CD14-positive monocyte (primary cell): ENCODE results near the gene PPP6R3. TPM values are rescaled to one million over a fixed set of nuclear protein-coding genes. Genes with fewer than 3 reads are reported as not detected.
A peak's percentile ranks its signal among the peaks of the same experiment; 100 is the strongest.

ENCODE experiments used
- DNase-seq, 3 donors: peaks; one replicate each; pipeline ENCODE4 v3.0.0-alpha.2; 2011 to 2022
- H2AFZ ChIP-seq: 2 replicates; pipeline ENCODE4 v1.6.0; 2012; ENCODE audit warnings: mild to moderate bottlenecking, low read depth, low read length, inconsistent platforms; ENCODE audit not compliant: insufficient read depth, poor library complexity, severe bottlenecking
- H3K27ac ChIP-seq, 2 donors: 1 replicate in 1 of 2; 2 replicates in 1 of 2; pipeline ENCODE4 v1.5.1; 2012 to 2013; ENCODE audit warnings: low read length in 2 of 2, control low read depth in 1 of 2, inconsistent platforms in 1 of 2, low read depth in 1 of 2, mild to moderate bottlenecking in 1 of 2
- H3K27me3 ChIP-seq, 2 donors: one replicate each; pipeline versions ENCODE4 v1.6.0 to v1.6.1; 2011 to 2013; ENCODE audit warnings: low read length in 2 of 2; ENCODE audit not compliant: control insufficient read depth in 2 of 2, insufficient read depth in 2 of 2
- H3K36me3 ChIP-seq, 2 donors: replicated peaks in 1 of 2; 1 replicate in 1 of 2; 2 replicates in 1 of 2; pipeline versions ENCODE4 v1.5.1 to v1.6.1; 2012 to 2013; ENCODE audit warnings: low read length in 2 of 2, control low read depth in 1 of 2, inconsistent platforms in 1 of 2, mild to moderate bottlenecking in 1 of 2; ENCODE audit not compliant: insufficient read depth in 2 of 2, control insufficient read depth in 1 of 2
- H3K4me1 ChIP-seq, 2 donors: 1 replicate in 1 of 2; 2 replicates in 1 of 2; pipeline versions ENCODE4 v1.5.1 to v1.6.1; 2012 to 2013; ENCODE audit warnings: low read length in 2 of 2, control low read depth in 1 of 2, inconsistent platforms in 1 of 2, mild to moderate bottlenecking in 1 of 2, moderate library complexity in 1 of 2; ENCODE audit not compliant: insufficient read depth in 2 of 2, control insufficient read depth in 1 of 2
- H3K4me2 ChIP-seq: replicated peaks from 2 replicates; pipeline ENCODE3; 2012; ENCODE audit warnings: low read length, moderate library complexity, mild to moderate bottlenecking; ENCODE audit not compliant: poor library complexity, severe bottlenecking; ENCODE audit errors: extremely low read depth
- H3K4me3 ChIP-seq, 3 experiments: fragments of 200-600 bp in 1 of 3; sonication (generic) in 1 of 3; replicated peaks in 1 of 3; 1 replicate in 2 of 3; 2 replicates in 1 of 3; pipeline ENCODE4 v1.5.1; 2011 to 2013; ENCODE audit warnings: low read length in 3 of 3, mild to moderate bottlenecking in 3 of 3, control low read depth in 2 of 3, low read depth in 2 of 3, inconsistent platforms in 1 of 3, moderate library complexity in 1 of 3
- H3K79me2 ChIP-seq: 2 replicates; pipeline ENCODE4 v1.6.0; 2012; ENCODE audit warnings: mild to moderate bottlenecking, control low read depth, inconsistent platforms, low read length, moderate library complexity; ENCODE audit not compliant: insufficient read depth
- H3K9ac ChIP-seq: 2 replicates; pipeline ENCODE4 v1.6.0; 2017; ENCODE audit warnings: low read length, mild to moderate bottlenecking; ENCODE audit not compliant: insufficient read depth, poor library complexity, severe bottlenecking
- H3K9me3 ChIP-seq, 2 donors: replicated peaks in 1 of 2; 1 replicate in 1 of 2; 2 replicates in 1 of 2; pipeline versions ENCODE4 v1.5.1 to v1.6.1; 2012 to 2013; ENCODE audit warnings: low read length in 2 of 2, control low read depth in 1 of 2; ENCODE audit not compliant: control insufficient read depth in 1 of 2, insufficient read depth in 1 of 2
- H4K20me1 ChIP-seq: 2 replicates; pipeline ENCODE4 v1.6.0; 2012; ENCODE audit warnings: mild to moderate bottlenecking, low read length, control low read depth, moderate library complexity; ENCODE audit not compliant: insufficient read depth
- H3K27ac Mint-ChIP-seq, 7 donors: one replicate each; pipeline ENCODE4 v1.8.0; 2020; ENCODE audit warnings: mild to moderate bottlenecking in 7 of 7, mixed read lengths in 7 of 7, moderate library complexity in 6 of 7, inconsistent platforms in 2 of 7
- H3K27me3 Mint-ChIP-seq, 3 donors: one replicate each; pipeline ENCODE4 v1.8.0; 2021 to 2022; ENCODE audit warnings: low read depth in 3 of 3, mild to moderate bottlenecking in 3 of 3, mixed read lengths in 3 of 3, moderate library complexity in 3 of 3, inconsistent platforms in 1 of 3
- H3K36me3 Mint-ChIP-seq, 2 donors: one replicate each; pipeline ENCODE4 v1.8.0; 2020; ENCODE audit warnings: mixed read lengths in 2 of 2, inconsistent platforms in 1 of 2, mild to moderate bottlenecking in 1 of 2
- H3K4me1 Mint-ChIP-seq: one replicate; pipeline ENCODE4 v1.8.0; 2020; ENCODE audit warnings: mild to moderate bottlenecking, mixed read lengths
- H3K4me3 Mint-ChIP-seq, 2 donors: one replicate each; pipeline ENCODE4 v1.8.0; 2020; ENCODE audit warnings: mild to moderate bottlenecking in 2 of 2, mixed read lengths in 2 of 2, moderate library complexity in 1 of 2
- H3K9me3 Mint-ChIP-seq, 7 donors: one replicate each; pipeline ENCODE4 v1.8.0; 2020 to 2022; ENCODE audit warnings: mixed read lengths in 7 of 7, mild to moderate bottlenecking in 6 of 7, moderate library complexity in 6 of 7, inconsistent platforms in 2 of 7
- WGBS: methylation state at CpG from one replicate; pipeline ENCODE4 v1.1.5; 2013; ENCODE audit warnings: missing lambda C conversion rate; ENCODE audit not compliant: insufficient coverage; 5-methylcytosine and 5-hydroxymethylcytosine counted together
- intact Hi-C, 2 donors: fragments of 100-400 bp; cut with micrococcal nuclease; formaldehyde crosslinking; loops; one replicate each; pipeline versions ENCODE4 v1.15.0 to v1.15.1; 2023
- polyA plus RNA-seq, 3 donors: library from polyadenylated mRNA; depleted of rRNA in 1 of 3; unstranded in 2 of 3; stranded (reverse) in 1 of 3; fragments of 300-500 nt in 2 of 3; fragments of >200 nt in 1 of 3; fragmentation: Illumina TruSeq in 2 of 3; gene quantifications; 1 replicate in 2 of 3; 2 replicates in 1 of 3; pipeline ENCODE4 v1.2.3, GENCODE V29; 2012 to 2021
- TF ChIP-seq, protein P1 (sequence below): fragments of 200-600 bp; IDR thresholded peaks from one replicate; pipeline ENCODE4 v1.8.0; 2022; ENCODE audit warnings: antibody characterized with exemption, mild to moderate bottlenecking

Gene PPP6R3
- polyA plus RNA-seq, 3 donors: 22.9 to 39.4 (median 38.1) TPM

DNA sequence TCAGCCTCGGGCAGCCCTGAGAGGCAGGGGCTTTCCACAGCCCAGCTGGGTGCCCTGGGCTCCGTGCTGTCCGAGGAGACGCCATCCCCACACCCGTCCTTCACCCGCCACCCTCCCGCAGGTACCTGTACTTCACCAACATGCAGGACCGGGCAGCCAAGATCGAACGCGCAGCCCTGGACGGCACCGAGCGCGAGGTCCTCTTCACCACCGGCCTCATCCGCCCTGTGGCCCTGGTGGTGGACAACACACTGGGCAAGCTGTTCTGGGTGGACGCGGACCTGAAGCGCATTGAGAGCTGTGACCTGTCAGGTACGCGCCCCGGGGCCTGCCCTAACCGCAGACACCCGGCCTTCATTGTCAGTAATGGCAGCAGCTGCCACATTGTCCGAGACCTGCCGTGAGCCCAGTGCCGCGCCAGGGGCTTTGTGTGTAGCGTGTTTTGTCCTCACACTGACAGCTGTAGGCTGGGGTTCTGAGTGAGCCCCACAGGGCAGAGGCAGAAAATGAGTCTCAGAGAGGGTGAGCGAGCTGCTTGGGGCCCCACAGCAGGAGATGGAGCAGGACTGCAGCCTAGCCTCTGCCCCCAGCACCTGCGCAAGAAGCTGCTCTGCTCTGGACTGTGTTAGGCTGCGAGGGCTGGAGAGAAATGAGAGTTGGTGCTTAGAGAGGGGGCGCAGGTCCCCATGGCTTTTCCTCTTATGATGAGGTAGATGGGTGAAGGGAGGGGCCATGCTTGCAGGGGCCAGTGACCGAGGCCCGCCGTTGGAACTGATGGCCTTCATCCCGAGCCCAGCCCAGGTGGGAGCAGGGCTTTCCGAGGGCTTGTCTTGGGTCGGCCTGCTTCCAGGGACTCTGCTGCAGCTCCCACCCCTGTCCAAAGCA is 35.3 kb upstream of the PPP6R3 start:
- peak overlapping the region in 1 of 7 donors; percentile 57 for H3K27ac Mint-ChIP-seq
- H3K4me3 Mint-ChIP-seq: no peak overlapping the region
- peaks cover 0 to 13% of the 10 kb centered on the region in 2 donors for H3K36me3 Mint-ChIP-seq
- H3K36me3 ChIP-seq: no peaks in the 10 kb centered on the region
- peaks cover 0 to 3% (median 0%) of the 10 kb centered on the region in 3 donors for H3K27me3 Mint-ChIP-seq
- H3K27ac ChIP-seq: no peak overlapping the region
- H3K4me1 Mint-ChIP-seq: no peaks in the 10 kb centered on the region
- no peak overlapping the region for H2AFZ ChIP-seq
- H3K4me1 ChIP-seq: no peaks in the 10 kb centered on the region
- H3K4me3 ChIP-seq: no peak overlapping the region
- H3K9me3 Mint-ChIP-seq: peaks cover 16 to 28% (median 20%) of the 10 kb centered on the region in 7 donors
- no peak for DNase-seq
- 99% methylated on average over 37 of the region's 40 CpGs for WGBS
- TF ChIP-seq, protein P1, sequence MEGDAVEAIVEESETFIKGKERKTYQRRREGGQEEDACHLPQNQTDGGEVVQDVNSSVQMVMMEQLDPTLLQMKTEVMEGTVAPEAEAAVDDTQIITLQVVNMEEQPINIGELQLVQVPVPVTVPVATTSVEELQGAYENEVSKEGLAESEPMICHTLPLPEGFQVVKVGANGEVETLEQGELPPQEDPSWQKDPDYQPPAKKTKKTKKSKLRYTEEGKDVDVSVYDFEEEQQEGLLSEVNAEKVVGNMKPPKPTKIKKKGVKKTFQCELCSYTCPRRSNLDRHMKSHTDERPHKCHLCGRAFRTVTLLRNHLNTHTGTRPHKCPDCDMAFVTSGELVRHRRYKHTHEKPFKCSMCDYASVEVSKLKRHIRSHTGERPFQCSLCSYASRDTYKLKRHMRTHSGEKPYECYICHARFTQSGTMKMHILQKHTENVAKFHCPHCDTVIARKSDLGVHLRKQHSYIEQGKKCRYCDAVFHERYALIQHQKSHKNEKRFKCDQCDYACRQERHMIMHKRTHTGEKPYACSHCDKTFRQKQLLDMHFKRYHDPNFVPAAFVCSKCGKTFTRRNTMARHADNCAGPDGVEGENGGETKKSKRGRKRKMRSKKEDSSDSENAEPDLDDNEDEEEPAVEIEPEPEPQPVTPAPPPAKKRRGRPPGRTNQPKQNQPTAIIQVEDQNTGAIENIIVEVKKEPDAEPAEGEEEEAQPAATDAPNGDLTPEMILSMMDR: no peak
- no peak overlapping the region for H3K9ac ChIP-seq
- H3K4me2 ChIP-seq: no peak overlapping the region
- peaks cover 12 to 24% of the 10 kb centered on the region in 2 donors for H3K9me3 ChIP-seq
- no peaks in the 10 kb centered on the region for H3K27me3 ChIP-seq
- H3K79me2 ChIP-seq: no peaks in the 10 kb centered on the region
- intact Hi-C loops: no loop called here
- H4K20me1 ChIP-seq: no peaks in the 10 kb centered on the region

DNA sequence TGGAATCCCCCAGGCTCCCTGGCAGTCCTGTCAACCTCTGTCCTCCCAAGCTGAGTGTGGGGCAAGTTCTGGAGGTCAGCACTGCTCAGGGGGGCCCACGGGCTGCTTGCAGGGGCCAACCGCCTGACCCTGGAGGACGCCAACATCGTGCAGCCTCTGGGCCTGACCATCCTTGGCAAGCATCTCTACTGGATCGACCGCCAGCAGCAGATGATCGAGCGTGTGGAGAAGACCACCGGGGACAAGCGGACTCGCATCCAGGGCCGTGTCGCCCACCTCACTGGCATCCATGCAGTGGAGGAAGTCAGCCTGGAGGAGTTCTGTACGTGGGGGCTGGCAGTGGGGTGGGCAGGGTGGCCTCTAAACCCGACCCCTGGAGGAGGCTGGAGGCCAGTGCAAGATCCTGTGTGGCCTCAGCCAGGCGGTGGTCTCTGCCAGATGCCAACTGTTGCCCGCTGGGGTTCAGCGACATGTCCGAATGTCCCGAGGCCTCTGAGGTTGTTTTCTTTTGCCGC is 34.6 kb upstream of the PPP6R3 start:
- Histone ChIP-seq H3K27me3 (no peaks in the 10 kb centered on the region), H4K20me1 (no peaks in the 10 kb centered on the region), H3K4me1 (no peaks in the 10 kb centered on the region), H3K9ac (no peak overlapping the region), H3K27ac (no peak overlapping the region), H2AFZ (no peak overlapping the region), H3K4me2 (no peak overlapping the region), H3K79me2 (no peaks in the 10 kb centered on the region), H3K4me3 (no peak overlapping the region), H3K36me3 (no peaks in the 10 kb centered on the region), H3K9me3 (peaks cover 12 to 26% of the 10 kb centered on the region in 2 donors)
- Mint-ChIP-seq H3K4me3 (no peak overlapping the region), H3K27me3 (peaks cover 0 to 3% (median 0%) of the 10 kb centered on the region in 3 donors), H3K9me3 (peaks cover 19 to 29% (median 22%) of the 10 kb centered on the region in 7 donors), H3K4me1 (no peaks in the 10 kb centered on the region), H3K27ac (peak overlapping the region in 1 of 7 donors; percentile 57), H3K36me3 (peaks cover 0 to 13% of the 10 kb centered on the region in 2 donors)
- TF ChIP-seq, protein P1: no peak
- intact Hi-C loops: no loop called here
- no peak for DNase-seq
- 93% methylated on average over 19 of the region's 21 CpGs for WGBS
